ENCODE results near the gene PLA2G4C. TPM values are rescaled to one million over a fixed set of nuclear protein-coding genes. Genes with fewer than 3 reads are reported as not detected.

The PLA2G4C gene
- total and polyA plus RNA-seq, 2 of the 8 experiments (the other 6 are each of a cell fraction or from before 2014, with no cell fraction given): 14.9 to 20.5 TPM

DNA sequence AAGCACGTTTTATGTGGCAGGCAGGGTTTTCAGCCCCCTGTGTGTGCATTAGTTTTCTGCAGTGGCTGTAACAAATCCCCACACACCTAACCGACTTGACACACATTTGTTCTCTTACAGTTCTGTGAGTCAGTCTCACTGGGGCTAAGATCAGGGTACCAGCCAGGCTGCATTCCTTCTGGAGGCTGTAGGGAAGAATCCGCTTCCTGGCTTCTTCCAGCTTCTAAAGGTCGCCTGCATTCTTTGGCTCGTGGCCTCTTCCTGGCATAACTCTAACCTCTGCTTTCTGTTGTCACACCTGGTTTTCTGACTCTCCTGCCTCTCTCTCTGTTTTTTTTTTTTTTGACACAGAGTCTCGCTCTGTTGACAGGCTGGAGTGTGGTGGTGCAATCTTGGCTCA is 109.8 kb downstream of the PLA2G4C start:
- H2BK20ac ChIP-seq (ENCODE audit: low read length): no peak overlapping the region
- no peak for FAIRE-seq
- TF ChIP-seq, protein P1, sequence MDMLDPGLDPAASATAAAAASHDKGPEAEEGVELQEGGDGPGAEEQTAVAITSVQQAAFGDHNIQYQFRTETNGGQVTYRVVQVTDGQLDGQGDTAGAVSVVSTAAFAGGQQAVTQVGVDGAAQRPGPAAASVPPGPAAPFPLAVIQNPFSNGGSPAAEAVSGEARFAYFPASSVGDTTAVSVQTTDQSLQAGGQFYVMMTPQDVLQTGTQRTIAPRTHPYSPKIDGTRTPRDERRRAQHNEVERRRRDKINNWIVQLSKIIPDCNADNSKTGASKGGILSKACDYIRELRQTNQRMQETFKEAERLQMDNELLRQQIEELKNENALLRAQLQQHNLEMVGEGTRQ (IDR thresholded peaks at IDR 0.05; ENCODE audit: low read length): no peak
- no peak for TF ChIP-seq KDM4A (IDR thresholded peaks at IDR 0.05; ENCODE audit: low read depth, low read length, severe bottlenecking)
- no peak for TF ChIP-seq CTBP2 (IDR thresholded peaks at IDR 0.05; ENCODE audit: borderline replicate concordance, insufficient read depth, insufficient read length, low read length)
- TF ChIP-seq JUND (IDR thresholded peaks at IDR 0.05; ENCODE audit: low read length): no peak
- no peak for TF ChIP-seq FOSL1 (IDR thresholded peaks at IDR 0.05; ENCODE audit: insufficient read depth, low read depth, low read length)
- TF ChIP-seq EP300 (IDR thresholded peaks at IDR 0.05; ENCODE audit: borderline replicate concordance in 1 of 2, low read depth in 2 of 2, low read length in 2 of 2): no peak
- no peak for TF ChIP-seq SAP30 (IDR thresholded peaks at IDR 0.05; ENCODE audit: insufficient read depth, insufficient replicate concordance, low read length)
- no peak for TF ChIP-seq BCL11A (IDR thresholded peaks at IDR 0.05; ENCODE audit: low read depth in 2 of 2, low read length in 2 of 2)
- TF ChIP-seq, protein P2, sequence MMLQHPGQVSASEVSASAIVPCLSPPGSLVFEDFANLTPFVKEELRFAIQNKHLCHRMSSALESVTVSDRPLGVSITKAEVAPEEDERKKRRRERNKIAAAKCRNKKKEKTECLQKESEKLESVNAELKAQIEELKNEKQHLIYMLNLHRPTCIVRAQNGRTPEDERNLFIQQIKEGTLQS (IDR thresholded peaks at IDR 0.05; ENCODE audit: insufficient read depth, low read depth, low read length): no peak
- no peak for TF ChIP-seq SRF (IDR thresholded peaks at IDR 0.05; ENCODE audit: low read depth, low read length)
- TF ChIP-seq KDM5A (IDR thresholded peaks at IDR 0.05; ENCODE audit: low read length): no peak
- TF ChIP-seq CHD2 (IDR thresholded peaks at IDR 0.05; ENCODE audit: low read length): no peak

More for the DNA sequence above, 109.8 kb downstream of the PLA2G4C start:
- H3K79me2 ChIP-seq (ENCODE audit: control insufficient read depth in 1 of 2, insufficient read depth in 2 of 2, low read length in 2 of 2): no peaks in the 10 kb centered on the region
- no peak overlapping the region for H3K23ac ChIP-seq (ENCODE audit: insufficient read length)
- H3K14ac ChIP-seq (ENCODE audit: insufficient read length): no peak overlapping the region
- no peak overlapping the region for H4K91ac ChIP-seq (replicated peaks; ENCODE audit: insufficient read length, low read length)
- H3K79me1 ChIP-seq (ENCODE audit: low read depth, low read length): no peaks in the 10 kb centered on the region
- no peaks in the 10 kb centered on the region for H3K27me3 ChIP-seq (replicated peaks in 1 of 4; ENCODE audit: control insufficient read depth in 3 of 4, extremely low read depth in 1 of 4, insufficient read depth in 3 of 4, low read length in 3 of 4)
- no peak overlapping the region for H2BK120ac ChIP-seq (replicated peaks; ENCODE audit: low read depth, low read length)
- H3K27ac ChIP-seq (ENCODE audit: low read depth, low read length): no peak overlapping the region
- no peak overlapping the region for H2AK5ac ChIP-seq (ENCODE audit: low read depth, low read length)
- no peak overlapping the region for H4K8ac ChIP-seq (ENCODE audit: extremely low read depth, insufficient read depth, low read length)
- no peaks in the 10 kb centered on the region for H3K9me3 ChIP-seq (ENCODE audit: insufficient read depth in 2 of 2, low read depth in 1 of 2, low read length in 1 of 2)
- no peak overlapping the region for H3K4ac ChIP-seq (replicated peaks; ENCODE audit: insufficient read length, low read depth, low read length)
- DNase-seq (ENCODE audit: low read depth in 1 of 2, low spot score in 2 of 2): peak in 1 of 2 experiments; percentile 1
- CTCF ChIA-PET (ENCODE audit: partially characterized antibody): interaction anchor here (0.7 to 1.4 kb wide), 5 partner anchors 11 to 109 kb away, joined by 3 to 5 read pairs (median 3); partner anchors contain the start of gene PLA2G4C
- peaks cover 4% of the 10 kb centered on the region; the same call in 1 of the 2 replicates for H3K23me2 ChIP-seq (ENCODE audit: low read depth, low read length)
- no peak overlapping the region for H3K56ac ChIP-seq (replicated peaks; ENCODE audit: insufficient read length, low read depth, low read length)
- no peak overlapping the region for H2BK12ac ChIP-seq (ENCODE audit: low read depth, low read length)
- H3K4me2 ChIP-seq (ENCODE audit: insufficient read depth in 1 of 2, low read depth in 2 of 2, low read length in 2 of 2): no peak overlapping the region
- POLR2A ChIA-PET (ENCODE audit: partially characterized antibody): no interaction called here
- H3K4me1 ChIP-seq (replicated peaks in 1 of 4; ENCODE audit: control insufficient read depth in 3 of 4, insufficient read depth in 4 of 4, low read length in 3 of 4): no peaks in the 10 kb centered on the region
- H4K5ac ChIP-seq (ENCODE audit: insufficient read length, low read depth, low read length): no peak overlapping the region
- no peak overlapping the region for H2BK15ac ChIP-seq (ENCODE audit: low read length)
- WGBS, 2 experiments (ENCODE audit: extremely low coverage in 1 of 2, insufficient coverage in 1 of 2, insufficient read length in 1 of 2, insufficient replicate concordance in 2 of 2, low coverage in 1 of 2, low lambda C conversion rate in 2 of 2, missing lambda C conversion rate in 1 of 2): 89% methylated on average over 5 of the region's 6 CpGs; no CpG with 5 or more reads in 1 of the 2 experiments
- peaks cover 0 to 2% of the 10 kb centered on the region in 2 experiments for H4K20me1 ChIP-seq (replicated peaks in 1 of 2; ENCODE audit: control insufficient read depth in 1 of 2, insufficient read depth in 2 of 2, low read length in 2 of 2)
- H3K9ac ChIP-seq (replicated peaks in 1 of 4; ENCODE audit: extremely low read depth in 1 of 4, low read depth in 3 of 4, low read length in 3 of 4): no peak overlapping the region
- H2AFZ ChIP-seq (ENCODE audit: low read length): no peak overlapping the region
- H2BK5ac ChIP-seq (ENCODE audit: low read depth, low read length): no peak overlapping the region
- H3K36me3 ChIP-seq (ENCODE audit: control insufficient read depth in 2 of 4, insufficient read depth in 4 of 4, low read length in 3 of 4): no peaks in the 10 kb centered on the region
- H3K4me3 ChIP-seq (ENCODE audit: extremely low read depth in 1 of 4, insufficient read depth in 2 of 4, low read depth in 3 of 4, low read length in 4 of 4): no peak overlapping the region
- H3K18ac ChIP-seq (ENCODE audit: extremely low read depth, low read length): no peak overlapping the region
